Measurements from ENCODE around the gene COA6. TPM values are rescaled to one million over a fixed set of nuclear protein-coding genes. Genes with fewer than 3 reads are reported as not detected.
"Not testable (repeated sequence)": the region's sequence is repeated elsewhere in the genome, so short reads cannot be mapped to it uniquely, and the experiment has no call there.

The COA6 gene
- total RNA-seq, 2 donors from 2014 or later: 4.0 to 5.7 TPM

DNA sequence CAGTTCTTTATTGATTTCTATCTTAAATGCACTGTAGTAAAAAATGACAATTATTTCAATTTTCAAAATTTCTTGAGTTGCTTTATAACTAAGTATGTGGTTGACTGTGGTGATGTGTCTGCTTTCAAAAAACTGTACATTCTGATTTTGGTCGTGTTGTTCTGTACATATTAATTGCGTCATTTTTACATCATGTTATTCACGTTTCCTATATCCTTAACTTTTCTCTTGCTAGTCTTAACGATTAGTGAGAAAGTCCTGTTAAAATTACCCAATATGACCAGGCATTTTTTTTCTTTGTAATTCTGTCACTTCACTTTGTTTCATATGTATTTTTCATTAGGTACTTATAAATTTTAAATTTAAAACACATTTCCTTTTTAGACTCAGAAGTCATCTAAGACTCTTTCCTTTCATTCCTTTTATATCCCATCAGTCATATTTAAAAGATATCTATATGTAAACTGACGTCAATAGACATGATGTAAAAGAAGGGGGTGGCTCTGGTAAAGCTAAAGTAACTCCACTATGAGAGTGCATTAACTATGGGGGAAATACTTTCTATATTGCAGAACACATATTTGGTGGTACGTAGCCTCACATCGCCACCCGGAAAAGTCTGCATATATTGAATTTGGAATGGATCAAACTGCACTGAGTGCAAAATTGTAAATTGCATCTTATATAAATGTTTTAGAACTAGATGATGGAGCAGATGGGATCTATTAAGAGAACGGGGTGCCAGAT, 1.1 kb upstream of the COA6 start:
- no peaks in the 10 kb centered on the region for H3K27me3 ChIP-seq
- H3K36me3 ChIP-seq (replicated peaks in 1 of 2; ENCODE audit: insufficient read depth in 1 of 2, low read depth in 2 of 2): no peaks in the 10 kb centered on the region
- no peak for ATAC-seq
- H3K9me3 ChIP-seq: no peaks in the 10 kb centered on the region
- H3K4me3 ChIP-seq: peak overlapping the region in 1 of 2 donors; percentile 83
- 21 to 31% methylated on average over 9 of the region's 9 CpGs for WGBS, 2 donors
- peak overlapping the region in 1 of 4 donors; percentile 96 for H3K27ac ChIP-seq
- peaks cover 30% of the 10 kb centered on the region for H3K4me1 ChIP-seq
- intact Hi-C loops (cut with DNase I): no loop called here
- DNase-seq: no peak
- no peak for TF ChIP-seq POLR2A (IDR thresholded peaks at IDR 0.05)
- TF ChIP-seq, protein P1, sequence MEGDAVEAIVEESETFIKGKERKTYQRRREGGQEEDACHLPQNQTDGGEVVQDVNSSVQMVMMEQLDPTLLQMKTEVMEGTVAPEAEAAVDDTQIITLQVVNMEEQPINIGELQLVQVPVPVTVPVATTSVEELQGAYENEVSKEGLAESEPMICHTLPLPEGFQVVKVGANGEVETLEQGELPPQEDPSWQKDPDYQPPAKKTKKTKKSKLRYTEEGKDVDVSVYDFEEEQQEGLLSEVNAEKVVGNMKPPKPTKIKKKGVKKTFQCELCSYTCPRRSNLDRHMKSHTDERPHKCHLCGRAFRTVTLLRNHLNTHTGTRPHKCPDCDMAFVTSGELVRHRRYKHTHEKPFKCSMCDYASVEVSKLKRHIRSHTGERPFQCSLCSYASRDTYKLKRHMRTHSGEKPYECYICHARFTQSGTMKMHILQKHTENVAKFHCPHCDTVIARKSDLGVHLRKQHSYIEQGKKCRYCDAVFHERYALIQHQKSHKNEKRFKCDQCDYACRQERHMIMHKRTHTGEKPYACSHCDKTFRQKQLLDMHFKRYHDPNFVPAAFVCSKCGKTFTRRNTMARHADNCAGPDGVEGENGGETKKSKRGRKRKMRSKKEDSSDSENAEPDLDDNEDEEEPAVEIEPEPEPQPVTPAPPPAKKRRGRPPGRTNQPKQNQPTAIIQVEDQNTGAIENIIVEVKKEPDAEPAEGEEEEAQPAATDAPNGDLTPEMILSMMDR (IDR thresholded peaks at IDR 0.05): no peak

DNA sequence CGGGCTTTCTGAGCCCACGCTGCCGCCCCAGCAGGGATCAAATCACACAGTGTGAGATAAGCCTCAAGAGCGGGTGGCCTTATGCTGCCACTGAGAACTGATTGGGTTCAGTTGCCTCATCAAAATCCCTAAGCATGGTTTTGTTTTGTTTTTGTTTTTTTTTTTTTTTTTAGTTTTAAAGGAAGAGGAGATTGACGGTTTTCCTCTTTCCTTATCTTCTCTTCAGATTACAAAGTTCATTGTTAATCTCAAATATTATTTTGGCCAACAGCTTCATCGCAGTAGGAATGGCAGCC, 651 bp downstream of the COA6 start:
- H3K4me1 ChIP-seq: peaks cover 30% of the 10 kb centered on the region
- ATAC-seq (no peak), DNase-seq (no peak)
- TF ChIP-seq POLR2A (IDR thresholded peaks at IDR 0.05): no peak
- TF ChIP-seq, protein P1 (IDR thresholded peaks at IDR 0.05): no peak
- 3% methylated on average over 6 of the region's 6 CpGs for WGBS, 2 donors
- no peaks in the 10 kb centered on the region for H3K9me3 ChIP-seq
- H3K27ac ChIP-seq: peak overlapping the region; percentile 94 to 96 (median 96)
- H3K36me3 ChIP-seq (replicated peaks in 1 of 2; ENCODE audit: insufficient read depth in 1 of 2, low read depth in 2 of 2): no peaks in the 10 kb centered on the region
- intact Hi-C loops (cut with DNase I): no loop called here
- peak overlapping the region; percentile 18 to 83 for H3K4me3 ChIP-seq
- H3K27me3 ChIP-seq: no peaks in the 10 kb centered on the region

DNA sequence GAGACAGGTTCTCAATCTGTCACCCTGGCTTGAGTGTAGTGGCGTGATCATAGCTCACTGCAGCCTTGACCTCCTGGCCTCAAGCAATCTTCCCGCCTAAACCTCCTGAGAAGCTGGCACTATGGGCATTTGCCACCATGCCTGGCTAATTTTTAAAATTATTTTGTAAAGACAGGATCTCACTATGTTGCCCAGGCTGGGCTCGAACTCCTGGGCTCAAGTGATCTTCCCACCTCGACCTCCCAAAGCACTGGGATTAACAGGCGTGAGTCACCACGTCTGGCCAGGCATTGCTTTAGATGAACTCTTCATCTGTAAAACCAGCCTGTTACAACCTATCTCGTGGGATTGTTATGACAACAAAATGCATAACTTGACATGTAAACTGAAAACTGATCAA, 2.4 kb downstream of the COA6 start:
- WGBS, 2 donors: 82 to 86% methylated on average over 7 of the region's 7 CpGs
- ATAC-seq: no peak

DNA sequence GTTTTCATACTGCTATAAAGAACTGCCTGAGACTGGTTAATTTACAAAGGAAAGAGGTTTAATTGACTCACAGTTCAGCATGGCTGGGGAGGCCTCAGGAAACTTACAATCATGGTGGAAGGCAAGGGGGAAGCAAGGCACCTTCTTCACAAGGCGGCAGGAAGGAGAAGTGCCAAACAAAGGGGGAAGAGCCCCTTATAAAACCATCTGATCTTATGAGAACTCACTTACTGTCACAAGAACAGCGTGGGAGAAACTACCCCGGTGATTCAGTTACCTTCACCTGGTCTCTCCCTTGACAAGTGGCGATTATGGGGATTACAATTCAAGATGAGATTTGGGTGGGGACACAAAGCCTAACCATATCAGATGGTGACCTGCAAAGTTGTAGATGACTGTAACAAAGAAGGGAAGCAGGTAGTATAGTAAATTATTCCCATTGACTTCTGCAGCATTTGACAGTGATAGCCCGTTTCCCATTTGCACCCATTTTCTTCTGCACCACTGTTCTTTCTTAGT, 6.4 kb downstream of the COA6 start:
- DNase-seq; H3K9me3 ChIP-seq; ATAC-seq; H3K4me3 ChIP-seq; H3K27me3 ChIP-seq; H3K36me3 ChIP-seq (replicated peaks in 1 of 2; ENCODE audit: insufficient read depth in 1 of 2, low read depth in 2 of 2); H3K27ac ChIP-seq; intact Hi-C loops (cut with DNase I): not testable (repeated sequence)
- H3K4me1 ChIP-seq: peaks cover 12% of the 10 kb centered on the region
- 89 to 93% methylated on average over 5 of the region's 5 CpGs for WGBS, 2 donors

More for the DNA sequence above, 2.4 kb downstream of the COA6 start:
- Histone ChIP-seq H3K27me3 (no peaks in the 10 kb centered on the region), H3K27ac (no peak overlapping the region), H3K9me3 (no peaks in the 10 kb centered on the region), H3K4me3 (no peak overlapping the region), H3K36me3 (replicated peaks in 1 of 2; ENCODE audit: insufficient read depth in 1 of 2, low read depth in 2 of 2) (peaks cover 0 to 4% of the 10 kb centered on the region in 2 donors), H3K4me1 (peaks cover 30% of the 10 kb centered on the region)
- intact Hi-C loops (cut with DNase I): no loop called here
- TF ChIP-seq, protein P1 (IDR thresholded peaks at IDR 0.05): no peak
- no peak for TF ChIP-seq POLR2A (IDR thresholded peaks at IDR 0.05)
- DNase-seq: no peak

DNA sequence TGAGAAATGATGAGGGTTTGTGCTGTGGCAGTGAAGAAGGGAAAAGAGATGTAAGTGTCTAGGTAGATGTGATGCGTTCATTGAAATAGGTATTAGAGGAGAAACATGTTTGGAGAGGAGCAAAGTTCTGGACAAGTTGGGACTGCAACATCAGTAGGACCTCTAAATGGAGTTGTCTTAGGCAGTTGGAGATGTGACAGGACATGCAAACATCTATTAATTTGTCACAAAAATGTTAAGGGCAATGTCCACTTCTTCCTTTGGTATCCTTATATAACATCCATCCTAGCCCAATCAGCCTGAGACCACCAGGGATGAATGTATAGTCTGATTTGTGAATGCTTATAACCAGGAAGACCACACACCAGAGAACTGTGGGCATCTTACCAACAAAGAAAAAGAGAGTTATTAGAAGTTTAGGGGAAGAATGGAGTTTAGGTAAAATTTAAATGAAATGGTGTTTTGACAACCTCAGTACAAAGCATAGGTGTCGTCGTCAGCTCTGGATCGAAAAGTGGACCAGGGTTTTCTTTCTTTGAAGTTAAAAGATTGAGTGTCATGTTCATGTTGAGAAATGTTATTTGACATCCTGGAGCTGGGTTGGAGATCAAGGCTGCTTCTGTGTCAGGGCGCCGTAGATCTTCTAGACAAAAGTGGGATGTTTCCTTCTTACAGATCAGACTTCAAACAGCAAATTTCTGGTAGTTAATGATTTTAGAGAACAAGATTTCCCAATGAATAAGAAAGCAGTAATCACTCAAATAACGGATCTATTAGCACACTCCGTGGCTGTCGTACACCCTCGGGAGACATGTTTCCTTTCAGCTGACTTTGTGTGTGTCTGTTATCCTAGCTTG, 8.7 kb downstream of the COA6 start:
- Histone ChIP-seq H3K27ac (no peak overlapping the region), H3K27me3 (no peaks in the 10 kb centered on the region), H3K4me1 (no peaks in the 10 kb centered on the region), H3K4me3 (no peak overlapping the region), H3K36me3 (replicated peaks in 1 of 2; ENCODE audit: insufficient read depth in 1 of 2, low read depth in 2 of 2) (peaks cover 0 to 4% of the 10 kb centered on the region in 2 donors), H3K9me3 (no peaks in the 10 kb centered on the region)
- TF ChIP-seq POLR2A (IDR thresholded peaks at IDR 0.05): no peak
- TF ChIP-seq, protein P1 (IDR thresholded peaks at IDR 0.05): no peak
- intact Hi-C loops (cut with DNase I): no loop called here
- DNase-seq (no peak), ATAC-seq (no peak)
- WGBS, 2 donors: 84% methylated on average over 10 of the region's 10 CpGs
